Endothelial cell of umbilical vein (primary cell): ENCODE measurements around the gene DNMT1.

ENCODE experiments used
- CTCF ChIP-seq, 2 donors: IDR thresholded peaks; 1 replicate in 1 of 2; 2 replicates in 1 of 2; pipeline ENCODE4 v1.5.1; 2011; ENCODE audit warnings: low read length in 2 of 2, mild to moderate bottlenecking in 2 of 2, moderate library complexity in 2 of 2, control low read depth in 1 of 2, inconsistent platforms in 1 of 2, low read depth in 1 of 2; ENCODE audit not compliant: insufficient read depth in 1 of 2; ENCODE audit errors: extremely low read depth in 1 of 2
- EZH2 ChIP-seq: IDR thresholded peaks from 2 replicates; pipeline ENCODE4 v1.6.1; 2012; ENCODE audit warnings: borderline replicate concordance, low read depth, mild to moderate bottlenecking, moderate library complexity, low read length, inconsistent platforms; ENCODE audit not compliant: severe bottlenecking
- FOS ChIP-seq: IDR thresholded peaks from 2 replicates; pipeline ENCODE4 v1.6.1; 2011; ENCODE audit warnings: mild to moderate bottlenecking, low read length, moderate library complexity, borderline replicate concordance; ENCODE audit not compliant: insufficient read depth
- GATA2 ChIP-seq: IDR thresholded peaks from 2 replicates; pipeline ENCODE4 v1.7.0; 2011; ENCODE audit warnings: low read depth, mild to moderate bottlenecking, moderate library complexity, mixed read lengths, low read length; ENCODE audit not compliant: insufficient read length, insufficient read depth
- MAX ChIP-seq: IDR thresholded peaks from 2 replicates; pipeline ENCODE4 v1.6.1; 2011; ENCODE audit not compliant: insufficient read depth, insufficient read length
- POLR2A ChIP-seq: IDR thresholded peaks from 2 replicates; pipeline ENCODE4 v1.6.1; 2012; ENCODE audit warnings: low read depth, mild to moderate bottlenecking, control low read depth, low read length
- POLR2AphosphoS5 ChIP-seq: IDR thresholded peaks from 2 replicates; pipeline ENCODE4 v1.6.1; 2012; ENCODE audit warnings: low read depth, mild to moderate bottlenecking, control low read depth, low read length, moderate library complexity; ENCODE audit not compliant: insufficient read depth

DNA sequence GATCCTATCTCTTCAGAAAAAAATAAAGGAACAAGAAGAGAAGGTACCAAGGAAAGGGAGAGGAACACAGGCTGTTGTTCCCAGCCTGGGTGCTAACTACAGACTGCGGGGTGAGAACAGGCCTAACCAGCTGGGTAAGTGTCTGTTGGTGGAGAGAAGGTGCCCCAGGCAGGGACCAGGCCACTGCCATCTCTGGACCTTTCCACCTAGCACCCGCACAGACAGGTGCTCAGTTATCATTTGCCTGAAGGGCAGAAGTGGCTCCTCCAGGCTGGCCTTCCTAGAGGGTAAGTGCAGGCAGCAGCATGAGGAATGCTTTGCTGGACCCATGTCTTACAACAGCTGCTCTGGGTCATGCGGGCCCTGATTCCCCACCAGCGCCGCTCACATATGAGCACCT, 10.1 kb downstream of the DNMT1 start:
- TF ChIP-seq CTCF (IDR thresholded peaks at IDR 0.05; ENCODE audit: extremely low read depth in 1 of 2, insufficient read depth in 1 of 2, low read depth in 1 of 2, low read length in 2 of 2) (no peak), EZH2 (no peak), MAX (no peak), POLR2A (no peak), GATA2 (no peak), POLR2AphosphoS5 (no peak), FOS (no peak)
